HL-60 (cell line): ENCODE results near the gene MYH9.

Experiments
- DNase-seq, 2 experiments: peaks; one replicate each; pipeline ENCODE4 v3.0.0-alpha.2; 2010 to 2020; ENCODE audit warnings: low read depth in 1 of 2, low spot score in 1 of 2
- H3K27ac ChIP-seq: fragments of 250-450 bp; sonication (Bioruptor Pico); replicated peaks from 2 replicates; pipeline ENCODE4 v1.5.1; 2020; ENCODE audit warnings: mild to moderate bottlenecking, moderate library complexity
- H3K27me3 ChIP-seq: fragments of 250-450 bp; sonication (Bioruptor Pico); 2 replicates; pipeline ENCODE4 v1.5.1; 2021; ENCODE audit warnings: mild to moderate bottlenecking, moderate library complexity; ENCODE audit not compliant: insufficient read depth, poor library complexity, severe bottlenecking
- H3K4me3 ChIP-seq: replicated peaks from 2 replicates; pipeline ENCODE4 v1.5.1; 2011; ENCODE audit warnings: mild to moderate bottlenecking, control low read depth, low read length; ENCODE audit not compliant: insufficient read depth
- CTCF ChIP-seq: IDR thresholded peaks from one replicate; pipeline ENCODE4 v1.5.1; 2011; ENCODE audit warnings: low read length, control low read depth, inconsistent platforms; ENCODE audit not compliant: insufficient read depth
- GABPA ChIP-seq: IDR thresholded peaks from 2 replicates; pipeline ENCODE4 v1.6.1; 2012; ENCODE audit warnings: low read depth
- POLR2AphosphoS5 ChIP-seq: IDR thresholded peaks from 2 replicates; pipeline ENCODE4 v1.6.1; 2012; ENCODE audit warnings: low read depth
- REST ChIP-seq: IDR thresholded peaks from 2 replicates; pipeline ENCODE4 v1.6.1; 2012; ENCODE audit warnings: low read depth; ENCODE audit not compliant: insufficient replicate concordance
- SPI1 ChIP-seq: IDR thresholded peaks from 2 replicates; pipeline ENCODE4 v1.6.1; 2012; ENCODE audit warnings: low read depth, mild to moderate bottlenecking, borderline replicate concordance

MYH9 gene

GRCh38 chr22:36379593-36380361 lies 8.0 kb downstream of the MYH9 start:
- Histone ChIP-seq H3K4me3 (no peak overlapping the region), H3K27ac (no peak overlapping the region), H3K27me3 (no peaks in the 10 kb centered on the region)
- DNase-seq, result no peak
- TF ChIP-seq POLR2AphosphoS5 (no peak), CTCF (no peak), GABPA (no peak), SPI1 (no peak), REST (no peak)

- H3K4me3 ChIP-seq, result no peak overlapping the region
- no peaks in the 10 kb centered on the region for H3K27me3 ChIP-seq
- DNase-seq, result no peak
- H3K27ac ChIP-seq, result no peak overlapping the region
- TF ChIP-seq SPI1 (no peak), GABPA (no peak), POLR2AphosphoS5 (no peak), CTCF (no peak), REST (no peak)
Measured at GRCh38 chr22:36378869-36379217, 8.9 kb downstream of the MYH9 start.

GRCh38 chr22:36378080-36378868 lies 9.5 kb downstream of the MYH9 start:
- no peak overlapping the region for H3K27ac ChIP-seq
- H3K4me3 ChIP-seq, result no peak overlapping the region
- no peak for DNase-seq
- H3K27me3 ChIP-seq, result no peaks in the 10 kb centered on the region
- TF ChIP-seq CTCF (no peak), REST (no peak)
